Occipital lobe (tissue), 3 donors: ENCODE data around the gene SPINK8. TPM values are rescaled to one million over a fixed set of nuclear protein-coding genes. Genes with fewer than 3 reads are reported as not detected.
"Not testable (repeated sequence)": the region's sequence is repeated elsewhere in the genome, so short reads cannot be mapped to it uniquely, and the experiment has no call there.

Source experiments
- DNase-seq: peaks from one replicate; lab custom pipeline; 2025; lab: John Stamatoyannopoulos, UW
- small RNA-seq: library from RNA; depleted of rRNA; stranded (forward); fragments of <200 nt; gene quantifications from one replicate; pipeline ENCODE3, GENCODE V24; 2014
- total RNA-seq: library from RNA; depleted of rRNA; stranded (reverse); fragments of >200 nt; gene quantifications from one replicate; pipeline ENCODE4 v1.2.3, GENCODE V29; 2014

SPINK8 gene
- total RNA-seq, 1 donor from 2014 or later, result not detected

- DNase-seq, result no peak
Measured at GRCh38 chr3:48280881-48281280, 52.6 kb downstream of the SPINK8 start.

DNA sequence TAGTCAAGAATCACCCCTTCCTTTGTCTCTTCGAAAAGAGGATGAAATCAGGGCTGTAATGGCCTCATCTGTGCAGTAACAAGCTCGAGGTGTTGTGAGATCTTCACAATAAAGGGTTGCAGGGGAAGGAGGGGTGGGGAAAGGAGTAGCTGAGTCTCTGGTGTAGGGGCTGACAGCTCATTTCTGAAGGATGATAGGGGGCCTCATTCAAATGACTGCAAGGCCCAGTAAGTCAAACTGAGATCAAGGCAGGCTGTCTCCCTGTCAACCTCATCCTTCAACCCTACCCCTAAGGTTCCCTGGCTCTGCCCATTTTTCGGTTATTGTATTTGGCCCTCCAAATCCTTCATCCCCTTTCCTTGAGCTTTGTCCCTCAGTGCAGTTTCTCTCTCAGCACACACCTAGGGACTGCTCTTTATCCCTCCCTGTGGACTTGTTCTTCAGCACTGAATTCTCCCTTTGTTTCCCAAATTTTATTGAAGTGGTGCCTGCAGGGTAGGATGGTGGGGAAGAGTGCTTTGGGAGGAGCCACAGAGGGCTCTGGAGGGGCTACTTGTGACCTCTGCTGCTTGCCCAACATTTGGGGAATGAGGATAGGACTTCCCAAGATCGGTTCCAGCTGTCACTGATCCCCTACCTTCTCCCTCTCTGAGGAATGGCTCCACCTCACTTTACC is 54.4 kb downstream of the SPINK8 start:
- DNase-seq, result no peak

DNA sequence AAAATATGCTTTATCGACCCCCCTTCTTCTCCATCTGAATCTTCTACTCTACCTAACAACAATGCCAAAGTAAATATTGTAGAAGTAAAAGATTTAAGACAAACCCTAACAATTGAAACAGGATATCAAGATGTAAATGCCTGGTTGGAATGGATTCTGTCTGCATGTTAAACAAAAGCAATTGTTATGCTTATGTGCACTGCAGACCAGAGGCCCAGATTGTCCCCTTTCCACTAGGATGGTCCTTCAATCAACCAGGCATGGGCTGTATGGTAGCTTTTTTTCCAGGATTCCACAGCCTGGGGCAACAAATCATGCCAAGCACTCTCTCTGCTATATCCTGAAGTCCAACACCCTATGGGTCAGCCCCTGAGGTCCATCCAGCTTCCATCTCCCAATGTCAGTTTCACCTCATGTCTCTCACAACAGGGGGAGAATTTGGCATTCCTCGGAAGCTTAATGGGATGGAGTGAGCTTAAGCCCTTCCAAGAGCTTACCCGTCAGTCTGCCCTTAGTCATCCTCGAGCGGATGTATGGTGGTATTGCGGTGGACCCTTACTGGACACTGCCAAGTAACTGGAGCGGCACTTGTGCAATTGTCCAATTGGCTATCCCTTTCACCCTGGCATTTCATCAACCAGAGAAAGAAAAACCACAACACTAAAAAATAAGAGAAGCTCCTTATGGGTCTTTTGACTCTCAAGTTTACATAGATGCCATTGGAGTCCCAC is 56.4 kb downstream of the SPINK8 start:
- DNase-seq, result no peak

GRCh38 chr3:48275287-48276027 is 58.0 kb downstream of the SPINK8 start:
- DNase-seq, result no peak

- DNase-seq, result no peak
Measured at GRCh38 chr3:48274452-48274851, 59.0 kb downstream of the SPINK8 start.

GRCh38 chr3:48273594-48274211 is 59.8 kb downstream of the SPINK8 start:
- no peak for DNase-seq

DNA sequence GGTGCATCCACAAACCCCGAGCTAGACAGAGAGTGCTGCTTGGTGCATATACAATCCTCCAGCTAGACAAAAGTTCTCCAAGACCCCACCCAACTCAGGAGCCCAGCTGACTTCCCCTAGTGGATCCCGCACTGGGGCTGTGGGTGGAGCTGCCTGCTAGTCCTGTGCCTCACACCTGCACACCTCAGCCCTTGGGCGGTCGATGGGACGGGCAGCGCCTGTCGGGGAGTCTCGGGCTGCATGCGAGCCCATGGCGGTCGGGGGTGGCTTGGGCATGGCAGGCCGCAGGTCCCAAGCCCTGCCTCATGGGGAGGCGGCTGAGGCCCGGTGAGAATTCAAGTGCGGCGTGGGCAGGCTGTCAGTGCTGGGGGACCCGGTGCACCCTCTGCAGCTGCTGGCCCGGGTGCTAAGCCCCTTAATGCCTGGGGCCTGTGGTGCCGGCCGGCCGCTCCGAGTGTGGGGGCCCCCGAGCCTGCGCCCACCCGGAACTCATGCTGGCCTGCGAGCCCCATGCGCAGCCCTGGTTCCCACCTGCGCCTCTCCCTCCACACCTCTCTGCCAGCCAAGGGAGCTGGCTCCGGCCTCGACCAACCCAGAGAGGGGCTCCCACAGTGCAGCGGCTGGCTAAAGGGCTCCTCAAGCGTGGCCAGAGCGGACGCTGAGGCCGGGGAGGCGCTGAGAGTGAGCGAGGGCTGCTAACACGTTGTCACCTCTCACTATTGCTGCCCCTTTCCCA is 61.5 kb downstream of the SPINK8 start:
- DNase-seq, result no peak

GRCh38 chr3:48271223-48271622 is 62.2 kb downstream of the SPINK8 start:
- DNase-seq, result not testable (repeated sequence)

DNA sequence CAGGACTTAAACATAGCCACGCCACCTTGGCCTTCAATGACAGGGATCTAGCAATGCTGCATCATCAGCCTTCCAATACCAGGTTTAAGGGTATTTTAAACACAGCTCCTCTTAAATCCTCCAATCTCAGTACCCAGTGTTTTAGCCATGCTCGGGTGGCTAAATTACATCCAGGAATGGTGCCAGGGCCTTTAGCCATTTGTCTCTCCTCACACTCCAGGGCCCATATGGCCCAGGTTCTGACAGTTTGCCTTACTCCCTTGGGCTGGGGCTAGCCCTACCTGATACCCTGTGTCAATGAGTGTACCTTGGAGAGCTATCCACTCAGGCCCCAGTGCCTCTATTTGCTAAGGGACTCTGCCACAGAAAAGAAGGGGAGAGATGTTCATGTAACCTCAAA is 63.2 kb downstream of the SPINK8 start:
- no peak for DNase-seq

- no peak for DNase-seq
Measured at GRCh38 chr3:48269592-48269991, 63.9 kb downstream of the SPINK8 start.

- DNase-seq, result peak; percentile 64
Measured at GRCh38 chr3:48268936-48269561, 64.4 kb downstream of the SPINK8 start.

GRCh38 chr3:48268381-48268935 is 65.0 kb downstream of the SPINK8 start:
- DNase-seq, result peak; percentile 58

- no peak for DNase-seq
Measured at GRCh38 chr3:48267782-48268181, 65.7 kb downstream of the SPINK8 start.

DNA sequence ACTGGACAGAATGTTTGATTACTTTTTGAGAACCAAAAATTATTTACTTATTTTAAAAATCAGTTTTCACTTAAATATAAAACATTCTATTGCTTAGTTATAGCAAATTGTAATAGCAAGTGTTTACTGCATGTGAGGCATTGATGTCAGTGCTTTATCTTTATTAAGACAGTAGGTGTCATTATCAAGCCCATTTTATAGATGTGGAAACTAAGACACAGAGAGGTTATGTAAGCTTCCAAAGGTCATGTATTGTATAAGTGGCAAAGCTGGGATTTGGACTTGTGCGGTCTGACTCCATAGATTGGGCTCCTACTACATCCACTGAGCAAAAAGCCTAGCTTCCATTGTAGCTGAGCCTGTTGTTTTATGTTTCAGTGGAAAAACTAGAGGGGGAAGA is 74.9 kb downstream of the SPINK8 start:
- DNase-seq, result no peak

Small RNA genes within 50 kb of the gene (small RNA-seq; reads per million reads assigned to genes)
- gene MIR2115 (2.2 reads per million, percentile 84 among the genes with 10 or more reads in this experiment), gene RF00019 (not detected), gene RN7SL321P (not detected)

Other genes with a start within 250 kb of the SPINK8 start
- gene CDC25A, start 145.2 kb downstream of the SPINK8 start, total RNA-seq, result 3.7 TPM
- gene CAMP, start 110.2 kb downstream of the SPINK8 start, total RNA-seq, result not detected
- gene ZNF589, start 92.6 kb downstream of the SPINK8 start, total RNA-seq, result 26.8 TPM
- 26.0 TPM for gene NME6, start 32.3 kb downstream of the SPINK8 start, total RNA-seq
- 2.5 TPM for gene FBXW12, start 38.6 kb upstream of the SPINK8 start, total RNA-seq
- 26.8 TPM for gene PLXNB1, start 96.4 kb upstream of the SPINK8 start, total RNA-seq
- gene CCDC51, start 106.5 kb upstream of the SPINK8 start, total RNA-seq, result 7.5 TPM
- gene TMA7, start 106.6 kb upstream of the SPINK8 start, total RNA-seq, result 61.3 TPM
- 5.9 TPM for gene ATRIP, start 113.1 kb upstream of the SPINK8 start, total RNA-seq
- 72.5 TPM for gene SHISA5, start 170.5 kb upstream of the SPINK8 start, total RNA-seq
- 19.2 TPM for gene PFKFB4, start 223.1 kb upstream of the SPINK8 start, total RNA-seq
- not detected for gene UCN2, start 230.1 kb upstream of the SPINK8 start, total RNA-seq